Prostate gland (tissue), 2 donors: ENCODE results near the gene CD207. TPM values are rescaled to one million over a fixed set of nuclear protein-coding genes. Genes with fewer than 3 reads are reported as not detected.

Source experiments
- DNase-seq: peaks from one replicate; pipeline ENCODE4 v3.0.0-alpha.2; 2019; ENCODE audit warnings: low spot score
- H3K27ac ChIP-seq, 2 donors: fragments of 200-600 bp; sonication (generic); 2 replicates each; pipeline ENCODE4 v1.5.1; 2017 to 2019
- H3K27me3 ChIP-seq: fragments of 200-600 bp; sonication (generic); replicated peaks from 2 replicates; pipeline ENCODE4 v1.5.1; 2019; ENCODE audit not compliant: insufficient read depth
- H3K36me3 ChIP-seq, 2 donors: fragments of 200-600 bp; sonication (generic); 1 replicate in 1 of 2; 2 replicates in 1 of 2; pipeline versions ENCODE4 v1.5.1 to v1.8.1; 2017 to 2019
- H3K4me1 ChIP-seq: fragments of 200-600 bp; sonication (generic); replicated peaks from 2 replicates; pipeline ENCODE4 v1.5.1; 2019
- H3K4me3 ChIP-seq, 2 donors: fragments of 200-600 bp; sonication (generic); 2 replicates each; pipeline ENCODE4 v1.5.1; 2017 to 2019
- H3K9me3 ChIP-seq: fragments of 200-600 bp; sonication (generic); 2 replicates; pipeline ENCODE4 v1.5.1; 2017
- POLR2A ChIP-seq: fragments of 450-650 bp; IDR thresholded peaks from one replicate; pipeline ENCODE4 v1.6.1; 2016; ENCODE audit warnings: antibody characterized with exemption, mild to moderate bottlenecking
- POLR2AphosphoS5 ChIP-seq: sonication (generic); formaldehyde crosslinking; IDR thresholded peaks from one replicate; pipeline ENCODE4 v1.6.1; 2017; ENCODE audit warnings: antibody characterized with exemption
- WGBS: methylation state at CpG from one replicate; pipeline ENCODE4 v1.1.5; 2018; 5-methylcytosine and 5-hydroxymethylcytosine counted together
- intact Hi-C: fragments of 100-400 bp; cut with DNase I; formaldehyde crosslinking; loops from one replicate; pipeline ENCODE4 v1.14.2; 2022
- small RNA-seq, 2 donors: library from RNA; depleted of rRNA; stranded (forward); fragments of <200 nt; gene quantifications; one replicate each; pipeline ENCODE3, GENCODE V24; 2016
- total RNA-seq, 2 donors: library from RNA; depleted of rRNA; stranded (reverse); fragments of >200 nt; gene quantifications; one replicate each; pipeline ENCODE4 v1.1.0, GENCODE V29; 2016
- TF ChIP-seq, protein P1 (sequence below), 4 experiments: fragments of 200-600 bp in 2 of 4; fragments of 450-650 bp in 2 of 4; sonication (generic) in 2 of 4; IDR thresholded peaks; 1 replicate in 3 of 4; 2 replicates in 1 of 4; pipeline ENCODE4 v1.5.1; 2016 to 2019; ENCODE audit warnings: antibody characterized with exemption in 4 of 4, mild to moderate bottlenecking in 2 of 4, moderate library complexity in 2 of 4

The CD207 gene
- total RNA-seq, 2 donors from 2014 or later = 0.23 to 0.28 TPM

- no peaks in the 10 kb centered on the region for H3K36me3 ChIP-seq
- H3K4me3 ChIP-seq = peak within 1 kb of the TSS in 1 of 2 donors; percentile 17
- peaks cover 10% of the 10 kb centered on the region for H3K27me3 ChIP-seq
- WGBS = 5% methylated on average over 32 of the region's 69 CpGs
- intact Hi-C loops = no loop called here
- H3K27ac ChIP-seq = no peak within 1 kb of the TSS
- TF ChIP-seq, protein P1, sequence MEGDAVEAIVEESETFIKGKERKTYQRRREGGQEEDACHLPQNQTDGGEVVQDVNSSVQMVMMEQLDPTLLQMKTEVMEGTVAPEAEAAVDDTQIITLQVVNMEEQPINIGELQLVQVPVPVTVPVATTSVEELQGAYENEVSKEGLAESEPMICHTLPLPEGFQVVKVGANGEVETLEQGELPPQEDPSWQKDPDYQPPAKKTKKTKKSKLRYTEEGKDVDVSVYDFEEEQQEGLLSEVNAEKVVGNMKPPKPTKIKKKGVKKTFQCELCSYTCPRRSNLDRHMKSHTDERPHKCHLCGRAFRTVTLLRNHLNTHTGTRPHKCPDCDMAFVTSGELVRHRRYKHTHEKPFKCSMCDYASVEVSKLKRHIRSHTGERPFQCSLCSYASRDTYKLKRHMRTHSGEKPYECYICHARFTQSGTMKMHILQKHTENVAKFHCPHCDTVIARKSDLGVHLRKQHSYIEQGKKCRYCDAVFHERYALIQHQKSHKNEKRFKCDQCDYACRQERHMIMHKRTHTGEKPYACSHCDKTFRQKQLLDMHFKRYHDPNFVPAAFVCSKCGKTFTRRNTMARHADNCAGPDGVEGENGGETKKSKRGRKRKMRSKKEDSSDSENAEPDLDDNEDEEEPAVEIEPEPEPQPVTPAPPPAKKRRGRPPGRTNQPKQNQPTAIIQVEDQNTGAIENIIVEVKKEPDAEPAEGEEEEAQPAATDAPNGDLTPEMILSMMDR (IDR thresholded peaks at IDR 0.05) = no peak
- TF ChIP-seq POLR2A (no peak), POLR2AphosphoS5 (no peak)
- no peak for DNase-seq
- H3K4me1 ChIP-seq = no peaks in the 10 kb centered on the region
- no peaks in the 10 kb centered on the region for H3K9me3 ChIP-seq
Observed at GRCh38 chr2:70790136-70790828, 45.3 kb downstream of the CD207 start, which contains the start of gene FIGLA. Gene FIGLA (minus strand): TSS chr2:70790643. CDS start chr2:70790638, 5 bp downstream.

DNA sequence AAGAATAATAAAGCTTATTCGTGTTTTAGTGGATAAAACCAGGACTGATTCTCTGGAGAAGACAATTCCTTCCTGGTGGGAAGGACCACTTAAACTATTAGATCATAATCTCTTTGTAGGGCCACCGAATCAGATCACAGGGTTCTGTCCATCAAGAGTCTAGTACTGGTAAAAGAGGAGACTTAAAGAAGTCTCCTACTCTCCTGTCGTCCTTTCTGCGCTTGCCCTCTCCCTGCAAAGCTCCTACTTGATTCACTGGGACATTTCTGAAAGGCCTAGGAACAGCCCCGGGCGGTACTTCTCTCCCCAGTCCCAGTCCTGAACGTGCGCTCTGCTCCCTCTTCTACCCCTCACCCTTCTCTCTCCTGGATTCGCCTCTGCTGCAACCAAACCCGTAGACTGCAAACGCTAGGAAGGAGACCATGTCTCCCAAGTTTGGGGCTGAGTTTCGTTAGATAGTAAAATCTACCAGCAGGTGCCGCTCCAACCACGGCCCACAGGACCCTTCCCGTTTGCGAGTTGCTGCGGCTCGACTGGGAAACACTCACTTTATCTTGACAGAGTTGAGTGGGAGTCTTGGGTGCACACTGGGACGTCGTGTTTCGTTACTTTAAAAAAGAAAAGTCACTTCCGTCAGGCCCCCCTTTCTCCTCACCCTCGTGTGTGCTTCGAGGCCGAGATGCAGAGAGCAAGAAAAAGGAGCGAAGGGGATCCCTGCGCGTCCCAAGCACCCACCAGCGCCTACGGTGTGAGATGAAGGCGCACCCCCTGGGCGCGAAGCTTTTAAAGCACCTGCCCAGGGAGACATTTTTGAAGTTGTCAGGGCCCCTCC is 46.1 kb downstream of the CD207 start:
- H3K9me3 ChIP-seq = no peaks in the 10 kb centered on the region
- peak; percentile 48 for DNase-seq
- intact Hi-C loops = loop anchor here (10.0 kb wide), 1 partner anchor 135 kb away; no protein-coding TSS in a partner anchor
- H3K27me3 ChIP-seq = peaks cover 10% of the 10 kb centered on the region
- H3K4me1 ChIP-seq = no peaks in the 10 kb centered on the region
- no peak overlapping the region for H3K27ac ChIP-seq
- 5% methylated on average over 32 of the region's 33 CpGs for WGBS
- no peak for TF ChIP-seq POLR2A
- TF ChIP-seq, protein P1 (IDR thresholded peaks at IDR 0.05) = peak in 3 of 4 experiments; percentile 44 to 51 (median 46)
- H3K36me3 ChIP-seq = no peaks in the 10 kb centered on the region
- peak overlapping the region in 1 of 2 donors; percentile 17 for H3K4me3 ChIP-seq

DNA sequence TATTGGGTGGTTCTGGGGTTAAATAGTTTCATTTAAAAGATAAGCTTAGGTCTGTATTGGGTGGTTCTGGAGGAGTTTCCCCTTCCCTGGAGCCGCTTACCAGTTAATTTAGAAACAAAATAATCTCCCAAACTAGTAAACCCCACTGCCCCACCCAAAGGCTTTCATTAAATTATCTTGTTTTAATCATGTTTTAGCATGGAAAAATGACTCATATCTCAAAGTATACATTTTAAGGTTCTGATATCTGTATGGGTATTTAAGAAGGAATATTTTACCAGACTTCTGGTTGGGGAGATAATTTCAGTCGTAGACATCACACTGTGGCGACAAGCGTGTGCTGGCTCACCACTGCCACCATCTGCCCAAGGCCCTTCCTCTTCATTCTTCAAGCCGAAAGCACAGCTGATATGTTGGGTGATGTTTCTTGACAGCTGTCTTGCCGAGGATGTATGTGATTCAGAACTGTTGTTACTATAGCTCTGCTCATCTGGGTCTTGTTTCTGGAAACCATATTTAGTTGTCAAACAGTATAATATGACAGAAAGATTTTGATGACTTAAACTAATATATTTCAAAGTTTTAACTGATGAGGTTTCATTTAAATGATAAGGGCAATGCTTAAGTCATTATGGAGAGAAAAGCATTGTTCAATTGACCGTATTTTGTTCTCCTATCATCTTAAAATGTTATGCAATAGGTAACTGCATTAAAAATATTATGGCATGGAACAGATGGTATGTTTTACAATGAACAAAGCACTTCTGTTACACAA is 50.3 kb downstream of the CD207 start:
- Histone ChIP-seq H3K4me1 (no peaks in the 10 kb centered on the region), H3K9me3 (no peaks in the 10 kb centered on the region), H3K27ac (no peak overlapping the region), H3K4me3 (no peak overlapping the region), H3K27me3 (peaks cover 5% of the 10 kb centered on the region), H3K36me3 (no peaks in the 10 kb centered on the region)
- no peak for TF ChIP-seq POLR2A
- TF ChIP-seq, protein P1 (IDR thresholded peaks at IDR 0.05) = peak in 2 of 4 experiments; percentile 19 to 23
- no peak for DNase-seq
- 16% methylated on average over 7 of the region's 7 CpGs for WGBS
- intact Hi-C loops = loop anchor here (10.0 kb wide), 1 partner anchor 139 kb away; no protein-coding TSS in a partner anchor

- no peaks in the 10 kb centered on the region for H3K9me3 ChIP-seq
- H3K4me3 ChIP-seq = no peak overlapping the region
- no peaks in the 10 kb centered on the region for H3K4me1 ChIP-seq
- WGBS = 97% methylated on average over 2 of the region's 2 CpGs
- DNase-seq = no peak
- H3K36me3 ChIP-seq = no peaks in the 10 kb centered on the region
- intact Hi-C loops = loop anchor here (10.0 kb wide), 1 partner anchor 140 kb away; no protein-coding TSS in a partner anchor
- no peak overlapping the region for H3K27ac ChIP-seq
- TF ChIP-seq, protein P1 (IDR thresholded peaks at IDR 0.05) = no peak
- TF ChIP-seq POLR2AphosphoS5 = no peak
- no peak for TF ChIP-seq POLR2A
- H3K27me3 ChIP-seq = peaks cover 3% of the 10 kb centered on the region
Observed at GRCh38 chr2:70784320-70784719, 51.3 kb downstream of the CD207 start.

Small RNA genes within 50 kb of the gene (small RNA-seq; reads per million reads assigned to genes)
- gene HMGN2P21 = 0 reads per million in 2 donors

Other genes with a start within 250 kb of the CD207 start
- 1 to 10 TPM in 1 of 2 donors, under 1 TPM in 1; 0.32 to 3.1 TPM for gene ADD2, start 67.6 kb downstream of the CD207 start, total RNA-seq
- not detected for gene FIGLA, start 45.2 kb downstream of the CD207 start, total RNA-seq
- under 1 TPM in 1 of 2 donors, not detected in 1; 0.23 TPM for gene CLEC4F, start 15.2 kb downstream of the CD207 start, total RNA-seq
- gene VAX2, start 64.8 kb upstream of the CD207 start, total RNA-seq = under 1 TPM; 0.18 to 0.97 TPM
- 1 to 10 TPM in 1 of 2 donors, not detected in 1; 1.2 TPM for gene ATP6V1B1, start 100.1 kb upstream of the CD207 start, total RNA-seq
- gene ANKRD53, start 142.8 kb upstream of the CD207 start, total RNA-seq = under 1 TPM; 0.36 to 0.74 TPM
- 10 to 100 TPM; 41.4 to 45.2 TPM for gene TEX261, start 159.1 kb upstream of the CD207 start, total RNA-seq
- 10 to 100 TPM; 56.4 to 58.5 TPM for gene NAGK, start 232.8 kb upstream of the CD207 start, total RNA-seq